ENCODE data around the gene MOSPD2.
A peak's percentile ranks its signal among the peaks of the same experiment; 100 is the strongest.

The MOSPD2 gene

GRCh38 chrX:14915596-14915995 lies 42.4 kb downstream of the MOSPD2 start:
- H3K27me3 Mint-ChIP-seq (ENCODE audit: low read depth): no peaks in the 10 kb centered on the region
- peak overlapping the region in 1 of 3 experiments; percentile 51 for H3K27ac Mint-ChIP-seq
- H3K4me1 Mint-ChIP-seq: no peaks in the 10 kb centered on the region
- no peak for TF ChIP-seq CTCF (IDR thresholded peaks at IDR 0.05; ENCODE audit: unreplicated experiment in 3 of 3)
- H3K36me3 Mint-ChIP-seq (ENCODE audit: low read depth): peaks cover 38% of the 10 kb centered on the region
- no peak overlapping the region for H3K4me3 Mint-ChIP-seq
- no peaks in the 10 kb centered on the region for H3K9me3 Mint-ChIP-seq

GRCh38 chrX:14916017-14916674 lies 42.9 kb downstream of the MOSPD2 start:
- TF ChIP-seq CTCF (IDR thresholded peaks at IDR 0.05; ENCODE audit: unreplicated experiment in 3 of 3): no peak
- Mint-ChIP-seq H3K27me3 (ENCODE audit: low read depth) (no peaks in the 10 kb centered on the region), H3K36me3 (ENCODE audit: low read depth) (peaks cover 33% of the 10 kb centered on the region), H3K9me3 (no peaks in the 10 kb centered on the region), H3K4me1 (no peaks in the 10 kb centered on the region), H3K27ac (peak overlapping the region in 1 of 3 experiments; percentile 51), H3K4me3 (no peak overlapping the region)

- TF ChIP-seq CTCF (IDR thresholded peaks at IDR 0.05; ENCODE audit: unreplicated experiment in 3 of 3): no peak
- H3K4me3 Mint-ChIP-seq: no peak overlapping the region
- H3K27ac Mint-ChIP-seq: no peak overlapping the region
- peaks cover 28% of the 10 kb centered on the region for H3K36me3 Mint-ChIP-seq (ENCODE audit: low read depth)
- no peaks in the 10 kb centered on the region for H3K4me1 Mint-ChIP-seq
- no peaks in the 10 kb centered on the region for H3K9me3 Mint-ChIP-seq
- no peaks in the 10 kb centered on the region for H3K27me3 Mint-ChIP-seq (ENCODE audit: low read depth)
These were observed 46.2 kb downstream of the MOSPD2 start for GRCh38 chrX:14919407-14919806.

GRCh38 chrX:14920196-14920595 lies 47.0 kb downstream of the MOSPD2 start:
- Mint-ChIP-seq H3K36me3 (ENCODE audit: low read depth) (peaks cover 28% of the 10 kb centered on the region), H3K27me3 (ENCODE audit: low read depth) (no peaks in the 10 kb centered on the region), H3K4me1 (no peaks in the 10 kb centered on the region), H3K4me3 (no peak overlapping the region), H3K9me3 (no peaks in the 10 kb centered on the region), H3K27ac (no peak overlapping the region)
- no peak for TF ChIP-seq CTCF (IDR thresholded peaks at IDR 0.05; ENCODE audit: unreplicated experiment in 3 of 3)

- H3K9me3 Mint-ChIP-seq: no peaks in the 10 kb centered on the region
- H3K4me3 Mint-ChIP-seq: no peak overlapping the region
- TF ChIP-seq CTCF (IDR thresholded peaks at IDR 0.05; ENCODE audit: unreplicated experiment in 3 of 3): no peak
- no peaks in the 10 kb centered on the region for H3K27me3 Mint-ChIP-seq (ENCODE audit: low read depth)
- H3K36me3 Mint-ChIP-seq (ENCODE audit: low read depth): peaks cover 17% of the 10 kb centered on the region
- no peak overlapping the region for H3K27ac Mint-ChIP-seq
- H3K4me1 Mint-ChIP-seq: no peaks in the 10 kb centered on the region
These were observed 49.2 kb downstream of the MOSPD2 start for GRCh38 chrX:14922437-14922836.

GRCh38 chrX:14923761-14924160 lies 50.5 kb downstream of the MOSPD2 start:
- peaks cover 9% of the 10 kb centered on the region for H3K36me3 Mint-ChIP-seq (ENCODE audit: low read depth)
- no peak overlapping the region for H3K27ac Mint-ChIP-seq
- no peaks in the 10 kb centered on the region for H3K4me1 Mint-ChIP-seq
- H3K4me3 Mint-ChIP-seq: no peak overlapping the region
- H3K9me3 Mint-ChIP-seq: no peaks in the 10 kb centered on the region
- H3K27me3 Mint-ChIP-seq (ENCODE audit: low read depth): no peaks in the 10 kb centered on the region
- TF ChIP-seq CTCF (IDR thresholded peaks at IDR 0.05; ENCODE audit: unreplicated experiment in 3 of 3): no peak
